Stimulated activated CD8-positive, alpha-beta memory T cell treated with anti-CD3 and anti-CD28 coated beads, Interleukin-7, amount 100 ng/mL, for 24 hours (primary cell): ENCODE results near the gene P2RY8.
"Not testable (repeated sequence)": the region's sequence is repeated elsewhere in the genome, so short reads cannot be mapped to it uniquely, and the experiment has no call there.

Experiments used
- DNase-seq: peaks from one replicate; pipeline ENCODE4 v3.0.0-alpha.2; 2020; ENCODE audit warnings: low read depth

P2RY8 gene

DNA sequence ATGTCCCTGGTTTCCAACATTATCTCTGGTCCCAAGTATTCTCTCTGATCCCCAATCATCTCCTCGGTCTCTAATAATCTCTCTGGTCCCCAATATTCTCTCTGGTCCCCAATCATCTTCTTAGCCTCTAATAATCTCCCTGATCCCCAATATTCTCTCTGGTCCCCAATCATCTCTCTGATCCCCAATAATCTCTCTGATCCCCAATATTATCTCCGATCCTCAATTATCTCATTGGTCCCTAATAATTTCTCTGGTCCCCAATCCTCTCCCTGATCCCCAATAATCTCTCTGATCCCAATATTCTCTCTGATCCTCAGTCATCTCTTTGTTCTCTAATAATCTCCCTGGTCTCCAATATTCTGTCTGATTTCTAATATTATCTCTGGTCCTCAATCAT lies 16.6 kb downstream of the P2RY8 start:
- no peak for DNase-seq

DNA sequence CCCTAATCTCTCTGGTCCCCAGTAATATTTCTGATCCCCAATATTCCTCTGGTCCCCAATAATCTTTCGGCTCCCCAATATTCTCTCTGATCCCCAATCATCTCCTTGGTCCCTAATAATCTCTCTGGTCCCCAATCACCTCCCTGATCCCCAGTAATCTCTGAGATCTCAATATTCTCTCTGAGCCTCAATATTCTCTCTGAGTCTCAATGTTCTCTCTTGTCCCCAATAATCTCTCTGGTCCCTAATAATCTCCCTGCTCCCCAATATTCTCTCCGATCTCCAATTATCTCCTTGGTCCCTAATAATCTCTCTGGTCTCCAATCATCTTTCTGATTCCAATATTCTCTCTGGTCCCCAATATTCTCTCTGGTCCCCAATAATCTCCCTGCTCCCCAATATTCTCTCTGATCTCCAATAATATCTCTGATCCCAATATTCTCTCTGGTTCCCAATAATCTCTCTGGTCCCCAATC lies 17.9 kb downstream of the P2RY8 start:
- no peak for DNase-seq

DNA sequence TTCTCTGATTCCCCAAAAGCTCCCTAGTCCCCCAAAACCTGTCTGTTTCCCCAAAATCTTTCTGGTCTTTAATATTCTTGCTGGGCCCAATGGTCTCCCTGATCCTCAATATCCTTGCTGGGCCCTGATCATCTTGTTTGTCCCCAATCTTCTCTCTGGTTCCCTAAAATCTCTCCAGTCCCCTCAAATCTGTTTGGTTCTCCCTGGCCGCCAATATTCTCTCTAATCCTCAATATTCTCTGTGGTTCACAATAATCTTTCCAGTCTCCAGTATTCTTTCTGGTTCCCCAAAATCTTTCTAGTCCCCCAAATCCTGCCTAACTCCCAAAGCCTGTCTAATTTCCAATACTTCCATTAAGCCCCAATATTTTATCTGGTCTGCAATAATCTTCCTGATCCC lies 18.5 kb downstream of the P2RY8 start:
- DNase-seq = no peak

DNA sequence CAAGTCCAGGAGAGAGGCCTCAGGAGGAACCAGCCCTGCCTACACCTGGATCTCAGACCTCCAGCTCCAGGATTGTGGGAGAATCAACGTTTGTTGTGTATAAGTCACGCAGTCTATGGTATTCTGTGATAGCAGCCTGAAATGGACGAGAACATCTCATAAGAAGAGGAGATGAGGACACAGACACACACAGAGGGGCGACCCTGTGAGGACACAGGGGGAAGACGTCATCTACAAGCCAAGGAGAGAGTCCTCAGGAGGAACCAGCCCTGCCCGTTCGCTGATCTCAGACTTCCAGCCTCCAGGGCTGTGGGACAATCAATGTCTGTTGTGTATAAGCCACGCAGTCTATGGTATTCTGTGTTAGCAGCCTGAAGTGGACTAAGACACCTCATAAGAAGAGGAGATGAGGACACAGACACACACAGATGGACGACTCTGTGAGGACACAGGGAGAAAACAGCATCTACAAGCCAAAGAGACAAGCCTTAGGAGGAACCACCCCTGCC lies 20.3 kb downstream of the P2RY8 start:
- no peak for DNase-seq

DNA sequence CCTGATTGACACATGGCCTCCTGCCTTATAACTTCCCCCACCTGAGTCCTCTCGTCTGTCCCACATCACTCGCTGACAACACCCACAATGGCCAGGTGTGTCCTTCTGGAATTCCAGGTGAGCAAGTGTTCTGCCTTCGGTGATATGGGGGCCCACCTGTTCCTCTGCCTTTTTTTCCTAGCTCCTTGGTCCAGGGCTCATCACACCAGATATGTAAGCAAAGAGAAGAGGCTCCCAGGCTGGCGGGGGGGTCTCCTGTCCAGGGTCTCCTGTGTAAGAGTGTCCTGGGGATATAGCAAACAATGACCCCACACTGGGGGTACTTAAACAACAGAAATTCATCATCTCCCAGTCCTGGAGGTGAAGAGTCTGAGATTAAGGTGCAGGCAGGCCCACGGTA lies 25.2 kb downstream of the P2RY8 start:
- DNase-seq = no peak

DNA sequence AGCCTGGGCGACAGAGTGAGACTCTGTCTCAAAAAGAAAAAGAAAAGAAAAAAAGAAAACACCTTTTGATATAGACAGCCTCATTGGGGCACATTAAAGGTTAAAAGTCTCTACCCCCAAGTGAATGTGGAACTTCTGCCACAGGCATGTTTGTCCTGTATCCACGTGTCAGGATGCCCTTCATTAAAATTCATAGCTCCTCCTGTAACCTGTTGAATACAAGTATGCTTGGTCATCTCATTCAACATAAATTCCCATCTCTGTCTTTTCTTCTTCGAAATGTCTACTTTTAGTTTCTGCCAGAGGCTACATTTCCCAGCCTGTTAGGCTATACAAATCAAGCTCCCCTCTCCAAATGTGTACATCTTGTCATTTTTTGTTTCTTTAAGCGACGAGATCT lies 25.8 kb downstream of the P2RY8 start:
- DNase-seq = no peak

DNA sequence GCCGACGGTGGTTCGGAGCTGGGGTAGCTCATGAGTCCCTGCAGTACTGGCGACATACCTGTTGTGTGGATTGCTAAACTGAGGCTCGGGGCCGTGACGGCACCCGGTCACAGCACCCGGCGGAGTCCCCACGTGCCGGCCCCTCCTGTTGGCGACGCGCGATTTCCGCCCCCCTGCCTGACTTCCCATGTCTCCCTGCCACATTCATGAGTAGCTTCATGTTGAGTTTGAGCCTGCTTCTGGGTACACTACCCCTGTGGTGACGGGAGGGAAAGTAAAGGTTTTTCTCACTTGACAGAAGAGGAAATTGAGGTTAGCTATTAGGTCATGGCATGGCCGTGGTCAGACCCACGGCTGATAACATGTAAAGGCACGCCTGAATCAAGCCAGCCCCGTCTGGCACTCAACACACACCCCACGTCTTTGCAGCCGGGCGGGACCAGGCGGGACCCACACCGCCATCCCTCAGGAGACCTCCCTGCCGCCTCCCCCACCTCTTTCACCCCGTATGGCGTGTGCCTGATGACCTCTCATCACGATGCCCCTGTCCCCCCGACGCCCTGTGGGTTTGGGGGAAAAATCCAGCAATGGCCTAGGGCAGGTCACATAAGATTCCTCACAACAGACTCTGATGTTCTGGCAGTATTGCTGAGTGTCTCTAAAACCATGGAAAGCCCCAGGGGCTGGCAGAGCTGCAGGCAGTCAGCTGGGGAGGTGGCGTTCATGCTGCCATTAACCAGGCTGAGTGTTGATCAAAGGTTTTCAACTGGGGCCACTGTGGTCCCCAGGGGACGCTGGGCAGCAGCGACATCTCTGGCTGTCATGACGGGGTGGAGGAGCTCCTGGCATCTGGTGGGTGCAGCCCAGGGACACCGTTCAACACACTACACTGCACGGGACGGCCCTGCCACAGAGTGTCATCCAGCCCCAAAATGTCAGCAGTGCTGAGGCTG lies 29.2 kb downstream of the P2RY8 start:
- no peak for DNase-seq

DNA sequence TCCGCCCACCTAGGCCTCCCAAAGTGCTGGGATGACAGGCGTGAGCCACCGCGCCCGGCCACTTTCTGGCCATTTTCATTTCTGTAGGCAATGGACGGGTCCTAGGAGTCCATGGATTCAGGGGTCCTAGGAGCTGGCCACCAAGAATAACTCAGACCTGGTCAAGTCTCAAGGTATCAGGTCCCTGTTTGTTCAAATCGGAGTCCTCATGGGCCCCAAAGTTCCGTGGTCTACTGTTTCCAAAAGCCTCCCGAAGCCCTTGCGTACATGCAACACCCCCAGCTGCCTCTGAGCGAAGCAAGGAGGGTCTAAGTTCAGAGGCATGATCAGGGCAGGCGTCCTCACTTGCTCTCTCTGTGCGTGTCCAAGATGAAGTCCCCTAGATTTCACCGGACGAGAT lies 30.1 kb downstream of the P2RY8 start:
- DNase-seq = no peak

DNA sequence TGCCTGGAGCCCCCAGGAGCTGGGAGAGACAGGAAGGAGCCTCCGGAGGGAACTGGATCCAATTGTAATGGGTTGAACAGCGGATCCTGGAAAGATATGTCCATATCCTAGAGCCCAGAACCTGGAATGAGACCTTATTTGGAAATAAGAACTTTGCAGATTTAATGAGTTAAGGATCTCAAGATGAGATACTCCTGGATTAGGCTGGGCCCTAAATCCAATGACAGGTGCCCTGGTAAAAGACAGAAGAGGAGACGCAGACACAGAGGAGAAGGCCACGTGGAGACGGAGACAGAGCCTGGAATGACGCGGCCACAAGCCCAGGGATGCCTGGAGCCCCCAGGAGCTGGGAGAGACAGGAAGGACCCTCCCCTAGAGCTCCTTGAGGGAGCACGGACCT lies 34.1 kb downstream of the P2RY8 start:
- no peak for DNase-seq

DNA sequence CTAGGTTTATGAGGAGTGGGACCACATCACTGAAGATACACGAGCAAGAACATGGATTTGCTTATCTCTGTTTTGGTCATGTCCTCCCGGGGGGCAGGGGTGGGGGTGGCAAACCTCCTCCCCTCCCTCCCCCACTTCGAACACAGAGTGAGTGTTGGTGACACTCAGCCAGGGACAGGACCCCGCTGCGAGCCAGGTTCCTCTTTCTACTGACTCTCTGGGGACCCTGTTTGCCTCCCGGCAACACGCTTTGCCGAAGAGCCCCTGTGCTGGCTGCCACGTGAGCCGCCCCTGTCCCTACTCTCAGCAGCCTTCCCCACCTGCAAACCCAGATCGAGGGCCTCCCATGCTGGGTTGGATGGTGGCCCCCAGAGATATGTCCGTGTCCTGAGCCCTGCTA lies 34.7 kb downstream of the P2RY8 start:
- DNase-seq = no peak

DNA sequence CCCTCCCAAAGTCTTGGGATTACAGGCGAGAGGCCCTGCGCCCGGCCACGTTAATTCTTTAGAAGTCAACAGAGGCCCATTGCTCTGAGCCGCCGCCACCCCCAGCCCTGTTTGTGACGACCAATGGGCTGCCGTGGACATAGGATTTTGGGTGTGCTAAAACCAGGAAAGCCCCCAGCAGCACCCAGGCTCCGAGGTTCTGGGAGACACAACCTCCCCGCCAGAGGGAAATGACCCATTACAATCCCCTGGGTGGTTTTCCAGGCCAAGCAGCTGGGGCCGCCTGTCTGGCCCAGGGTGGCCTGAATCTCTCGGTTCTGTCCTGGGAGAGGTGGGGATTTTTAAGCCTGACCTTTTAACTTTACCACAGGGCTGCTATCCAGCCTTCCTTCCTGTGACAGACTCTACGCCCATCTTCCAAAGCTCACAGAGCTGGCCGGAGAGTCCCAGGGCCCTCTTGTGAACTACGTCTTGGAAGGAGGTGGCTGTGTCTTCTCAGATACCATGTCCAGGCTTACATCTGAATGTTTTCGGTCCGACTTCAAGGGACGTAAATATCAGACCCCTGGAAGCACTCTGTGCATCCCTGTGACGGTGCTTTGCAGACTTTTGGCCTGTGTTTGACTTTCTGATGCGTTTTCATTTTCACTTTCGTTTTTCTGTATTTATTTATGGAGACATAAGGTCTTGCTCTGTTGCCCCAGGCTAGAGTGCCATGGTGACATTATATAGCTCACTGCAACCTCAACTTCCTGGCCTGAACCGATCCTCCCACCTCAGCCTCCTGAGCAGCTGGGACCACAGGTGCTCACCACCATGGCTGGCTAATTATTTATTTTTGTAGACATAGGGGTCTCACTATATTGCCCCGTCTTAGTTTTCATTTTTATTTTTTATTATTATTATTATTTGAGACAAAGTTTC lies 36.0 kb downstream of the P2RY8 start:
- DNase-seq = no peak

DNA sequence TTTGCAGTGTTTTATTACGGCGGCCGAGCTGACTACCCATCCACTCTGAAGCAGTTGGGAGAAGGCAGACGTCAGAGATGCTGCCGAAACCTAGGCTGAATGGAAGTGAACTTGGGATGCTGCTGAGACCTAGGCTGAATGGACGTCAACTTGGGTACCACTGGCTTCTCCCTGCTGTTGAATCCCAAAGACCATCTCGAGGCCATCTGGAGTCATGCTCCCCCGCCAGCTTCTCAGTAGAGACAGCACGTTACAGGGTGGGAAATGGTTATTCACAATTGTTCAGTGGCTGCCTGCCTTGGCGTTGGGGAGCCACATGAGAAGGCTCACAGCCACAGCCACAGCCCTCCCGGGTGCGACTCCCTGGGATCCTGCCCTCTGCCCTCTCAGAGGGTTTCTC lies 40.9 kb downstream of the P2RY8 start:
- no peak for DNase-seq

DNA sequence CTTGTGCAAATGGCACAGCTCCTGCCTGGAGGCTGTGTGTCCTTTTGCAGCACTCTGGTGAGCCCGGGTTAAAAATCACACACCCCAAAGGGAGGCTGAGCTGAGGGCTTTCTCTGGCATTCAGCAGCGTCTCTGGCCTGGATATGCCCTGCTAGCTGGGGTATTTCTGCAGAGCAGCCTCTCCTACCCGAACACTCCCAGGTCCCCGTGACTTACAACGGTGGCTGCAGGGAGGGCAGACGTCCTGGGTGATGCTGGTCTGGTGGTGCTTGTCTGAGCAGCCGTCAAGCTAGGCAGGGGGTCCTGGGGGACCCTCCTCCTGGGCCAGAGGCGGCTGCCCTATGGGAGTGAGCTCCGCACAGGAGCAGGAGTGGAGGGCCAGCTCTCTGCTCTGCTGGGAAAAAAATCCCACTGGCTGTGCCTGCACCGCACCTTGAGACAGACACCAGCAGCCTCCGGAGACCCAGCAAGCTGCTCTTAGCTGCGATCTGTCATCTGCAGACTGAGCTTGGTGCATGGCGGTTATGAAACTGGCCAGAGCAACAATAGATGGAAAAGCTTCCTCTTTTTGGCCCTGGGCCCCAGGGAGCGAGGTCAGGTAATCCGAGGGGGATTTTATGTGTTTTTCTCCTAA lies 43.0 kb downstream of the P2RY8 start:
- DNase-seq = no peak

DNA sequence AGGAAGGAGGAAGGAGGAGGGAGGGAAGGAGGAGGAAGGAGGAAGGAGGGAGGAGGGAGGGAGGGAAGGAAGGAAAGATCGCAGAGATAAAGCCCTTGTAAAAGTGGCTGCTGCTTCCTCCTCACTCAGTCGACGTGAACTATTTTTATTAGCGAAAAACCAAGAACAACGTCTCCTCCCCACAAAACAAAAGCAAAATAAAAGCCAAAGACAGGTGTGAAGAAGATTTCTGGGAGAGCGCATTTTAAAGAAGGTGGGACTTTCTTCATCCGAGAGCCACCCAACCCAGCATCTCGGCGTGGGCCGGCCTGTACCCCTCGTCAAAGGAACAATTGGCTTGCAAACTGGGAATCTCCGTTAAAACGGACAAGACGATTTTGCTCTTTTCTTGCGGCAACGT lies 43.6 kb downstream of the P2RY8 start:
- no peak for DNase-seq

DNA sequence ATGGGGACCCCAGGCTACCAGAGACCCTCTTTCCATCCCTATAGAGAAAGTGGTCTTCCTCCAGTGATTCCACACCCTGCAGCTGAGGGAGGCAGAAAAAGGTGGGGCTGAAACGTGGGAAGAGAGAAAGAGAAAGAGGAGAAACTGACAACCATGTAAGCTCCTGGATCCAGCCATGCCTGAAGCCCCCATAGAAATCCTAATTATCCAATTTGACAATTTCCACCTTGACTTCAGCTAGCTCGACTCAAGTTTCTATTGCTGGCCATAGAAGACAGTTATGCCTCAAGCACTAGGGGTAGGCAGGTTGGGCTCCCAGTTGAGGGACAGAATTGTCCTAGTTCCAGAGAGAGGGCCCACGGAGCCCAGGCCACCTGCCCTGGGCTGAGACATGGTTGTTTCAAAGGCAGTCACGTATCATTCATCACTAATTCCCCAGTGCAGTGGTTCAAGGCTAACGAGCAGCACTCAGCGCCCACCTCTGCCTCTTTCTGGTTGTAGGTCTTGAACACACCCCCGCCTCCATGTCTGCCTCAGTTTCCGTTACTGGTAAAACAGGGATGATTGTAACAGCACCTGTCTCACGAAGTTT lies 44.5 kb downstream of the P2RY8 start:
- no peak for DNase-seq

DNA sequence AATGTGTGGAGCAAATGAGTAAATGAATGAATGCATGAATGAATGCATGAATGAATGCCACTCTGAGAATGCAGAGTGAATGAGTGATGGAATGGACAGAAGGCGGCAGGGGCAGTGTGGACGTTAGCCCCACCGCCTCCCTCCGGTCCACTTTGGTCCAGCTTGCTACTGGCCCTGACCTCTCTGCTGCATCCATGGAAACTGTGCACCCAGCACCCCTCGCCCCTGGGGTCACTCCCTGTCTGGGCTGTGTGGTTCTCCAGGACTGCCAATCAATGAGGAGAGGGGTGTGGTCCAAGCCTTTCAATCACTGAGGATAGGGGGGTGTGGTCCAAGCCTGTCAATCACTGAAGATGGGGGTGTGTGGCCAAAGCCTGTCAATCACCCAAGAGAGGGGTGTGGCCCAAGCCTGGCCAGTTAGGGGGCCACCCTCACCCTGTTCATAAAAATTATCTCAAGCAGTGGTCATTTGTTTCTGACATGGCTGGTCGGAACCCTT lies 45.1 kb downstream of the P2RY8 start:
- DNase-seq = no peak

DNA sequence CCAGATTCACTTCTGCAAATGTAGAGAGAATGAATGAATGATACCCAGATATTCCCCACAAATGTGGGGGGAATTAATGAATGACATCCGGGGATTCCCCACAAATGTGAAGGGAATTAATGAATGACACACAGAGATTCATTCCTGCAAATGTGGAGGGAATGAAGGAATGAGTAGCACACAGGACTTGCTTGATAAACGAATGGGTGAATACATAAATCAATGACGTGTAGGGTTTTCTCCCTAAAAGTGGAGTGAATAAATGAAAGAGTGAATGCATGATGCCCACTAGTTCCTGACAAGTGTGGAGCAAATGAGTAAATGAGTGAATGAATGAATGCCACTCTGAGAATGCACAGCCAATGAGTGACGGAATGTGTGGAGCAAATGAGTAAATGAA lies 45.7 kb downstream of the P2RY8 start:
- not testable (repeated sequence) for DNase-seq

DNA sequence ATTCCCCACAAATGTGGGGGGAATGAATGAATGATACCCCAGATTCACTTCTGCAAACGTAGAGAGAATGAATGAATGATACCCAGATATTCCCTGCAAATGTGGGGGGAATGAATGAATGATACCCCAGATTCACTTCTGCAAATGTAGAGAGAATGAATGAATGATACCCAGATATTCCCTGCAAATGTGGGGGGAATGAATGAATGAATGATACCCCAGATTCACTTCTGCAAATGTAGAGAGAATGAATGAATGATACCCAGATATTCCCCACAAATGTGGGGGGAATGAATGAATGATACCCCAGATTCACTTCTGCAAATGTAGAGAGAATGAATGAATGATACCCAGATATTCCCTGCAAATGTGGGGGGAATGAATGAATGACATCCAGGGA lies 46.3 kb downstream of the P2RY8 start:
- DNase-seq = not testable (repeated sequence)

DNA sequence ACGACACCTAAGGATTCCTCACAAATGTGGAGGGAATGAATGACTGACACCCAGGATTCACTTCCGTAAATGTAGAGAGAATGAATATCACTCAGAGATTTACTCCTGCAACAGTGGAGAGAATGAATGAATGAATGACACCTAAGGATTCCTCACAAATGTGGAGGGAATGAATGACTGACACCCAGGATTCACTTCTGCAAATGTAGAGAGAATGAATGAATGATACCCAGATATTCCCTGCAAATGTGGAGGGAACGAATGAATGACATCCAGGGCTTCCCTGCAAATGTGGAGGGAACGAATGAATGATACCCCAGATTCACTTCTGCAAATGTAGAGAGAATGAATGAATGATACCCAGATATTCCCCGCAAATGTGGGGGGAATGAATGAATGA lies 47.6 kb downstream of the P2RY8 start:
- not testable (repeated sequence) for DNase-seq

DNA sequence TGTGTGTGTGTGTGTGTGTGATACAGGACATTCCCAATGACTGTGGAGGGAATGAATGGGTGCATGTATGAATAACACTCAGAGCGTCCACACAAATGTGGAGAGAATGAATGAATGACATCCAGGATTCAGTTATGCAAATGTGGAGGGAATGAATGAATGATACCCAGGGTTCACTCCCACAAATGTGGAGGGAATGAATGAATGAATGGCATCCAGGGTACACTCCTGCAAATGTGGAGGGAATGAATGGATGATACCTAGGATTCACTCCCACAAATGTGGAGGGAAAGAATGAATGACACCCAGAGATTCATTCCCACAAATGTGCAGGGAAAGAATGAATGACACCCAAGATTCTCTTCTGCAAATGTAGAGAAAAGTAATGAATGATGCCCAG lies 48.2 kb downstream of the P2RY8 start:
- DNase-seq = no peak

DNA sequence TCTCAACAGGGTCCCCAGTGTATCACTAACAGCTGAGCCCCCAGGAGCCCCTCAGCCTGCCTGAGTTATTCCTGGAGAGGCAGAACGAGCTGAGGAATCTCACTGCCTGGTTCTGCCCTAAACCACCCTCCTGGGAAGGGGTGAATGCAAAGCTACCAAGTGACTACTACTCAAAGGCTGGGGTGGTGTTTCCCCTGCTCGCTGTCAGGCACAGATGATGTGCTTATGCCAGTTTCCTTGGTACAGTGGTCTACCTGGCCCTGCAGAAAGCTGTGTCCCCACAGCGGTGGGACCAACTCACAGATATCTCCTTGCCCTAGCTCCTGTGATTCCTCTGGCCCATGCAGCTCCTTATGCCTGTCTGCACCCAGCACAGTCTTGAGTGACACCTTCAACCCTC lies 48.8 kb downstream of the P2RY8 start:
- DNase-seq = no peak

DNA sequence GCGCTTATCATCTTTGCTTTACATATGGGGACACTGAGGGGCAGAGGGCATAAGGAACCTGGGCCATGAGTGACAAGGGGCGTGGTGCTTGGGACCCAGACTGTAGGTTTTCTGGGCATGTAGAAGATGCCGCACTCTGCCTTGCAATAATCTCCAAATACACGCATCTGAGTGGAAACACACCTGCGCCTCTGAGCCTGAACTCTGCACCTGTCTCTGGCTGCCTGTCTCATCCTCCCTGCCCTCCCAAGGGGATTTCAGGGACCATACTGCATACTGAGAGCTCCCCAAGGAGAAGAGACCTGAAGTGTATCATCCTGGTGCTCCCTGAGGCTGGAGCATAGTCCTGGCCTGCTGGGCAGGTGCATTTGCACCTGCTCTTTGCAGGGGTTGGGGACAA lies 49.6 kb downstream of the P2RY8 start:
- no peak for DNase-seq
